ENCODE results near the gene SH3BP5.

Gene SH3BP5

GRCh38 chr3:15246186-15246585 lies 86.2 kb downstream of the SH3BP5 start:
- Histone ChIP-seq H3K4me3 (ENCODE audit: low read length) (no peak overlapping the region), H3K36me3 (ENCODE audit: insufficient read depth, low read length) (peaks cover 74% of the 10 kb centered on the region), H3K4me1 (ENCODE audit: insufficient read depth, low read length) (no peaks in the 10 kb centered on the region), H3K27me3 (ENCODE audit: insufficient read depth, low read length) (no peaks in the 10 kb centered on the region), H3K9me3 (ENCODE audit: low read length) (no peaks in the 10 kb centered on the region), H2AFZ (ENCODE audit: low read depth, low read length) (no peak overlapping the region)

GRCh38 chr3:15243822-15244482 lies 88.4 kb downstream of the SH3BP5 start:
- Histone ChIP-seq H2AFZ (ENCODE audit: low read depth, low read length) (no peak overlapping the region), H3K4me3 (ENCODE audit: low read length) (no peak overlapping the region), H3K9me3 (ENCODE audit: low read length) (no peaks in the 10 kb centered on the region), H3K27me3 (ENCODE audit: insufficient read depth, low read length) (no peaks in the 10 kb centered on the region), H3K36me3 (ENCODE audit: insufficient read depth, low read length) (peaks cover 84% of the 10 kb centered on the region), H3K4me1 (ENCODE audit: insufficient read depth, low read length) (no peaks in the 10 kb centered on the region)

- H3K36me3 ChIP-seq (ENCODE audit: insufficient read depth, low read length), result peaks cover 79% of the 10 kb centered on the region
- H3K27me3 ChIP-seq (ENCODE audit: insufficient read depth, low read length), result no peaks in the 10 kb centered on the region
- no peaks in the 10 kb centered on the region for H3K4me1 ChIP-seq (ENCODE audit: insufficient read depth, low read length)
- H2AFZ ChIP-seq (ENCODE audit: low read depth, low read length), result no peak overlapping the region
- no peaks in the 10 kb centered on the region for H3K9me3 ChIP-seq (ENCODE audit: low read length)
- H3K4me3 ChIP-seq (ENCODE audit: low read length), result no peak overlapping the region
These were observed 91.0 kb downstream of the SH3BP5 start for GRCh38 chr3:15241341-15241740.

- Histone ChIP-seq H3K27me3 (ENCODE audit: insufficient read depth, low read length) (no peaks in the 10 kb centered on the region), H3K36me3 (ENCODE audit: insufficient read depth, low read length) (peaks cover 64% of the 10 kb centered on the region), H3K4me1 (ENCODE audit: insufficient read depth, low read length) (no peaks in the 10 kb centered on the region), H2AFZ (ENCODE audit: low read depth, low read length) (no peak overlapping the region), H3K9me3 (ENCODE audit: low read length) (no peaks in the 10 kb centered on the region), H3K4me3 (ENCODE audit: low read length) (no peak overlapping the region)
These were observed 103.1 kb downstream of the SH3BP5 start for GRCh38 chr3:15229262-15229661.

GRCh38 chr3:15228147-15228546 lies 104.2 kb downstream of the SH3BP5 start:
- Histone ChIP-seq H3K4me3 (ENCODE audit: low read length) (no peak overlapping the region), H3K9me3 (ENCODE audit: low read length) (no peaks in the 10 kb centered on the region), H3K27me3 (ENCODE audit: insufficient read depth, low read length) (no peaks in the 10 kb centered on the region), H3K4me1 (ENCODE audit: insufficient read depth, low read length) (no peaks in the 10 kb centered on the region), H2AFZ (ENCODE audit: low read depth, low read length) (no peak overlapping the region), H3K36me3 (ENCODE audit: insufficient read depth, low read length) (peaks cover 64% of the 10 kb centered on the region)

- Histone ChIP-seq H2AFZ (ENCODE audit: low read depth, low read length) (no peak overlapping the region), H3K9me3 (ENCODE audit: low read length) (no peaks in the 10 kb centered on the region), H3K4me3 (ENCODE audit: low read length) (no peak overlapping the region), H3K36me3 (ENCODE audit: insufficient read depth, low read length) (peaks cover 72% of the 10 kb centered on the region), H3K4me1 (ENCODE audit: insufficient read depth, low read length) (no peaks in the 10 kb centered on the region), H3K27me3 (ENCODE audit: insufficient read depth, low read length) (no peaks in the 10 kb centered on the region)
These were observed 108.5 kb downstream of the SH3BP5 start for GRCh38 chr3:15223685-15224572.

- Histone ChIP-seq H3K27me3 (ENCODE audit: insufficient read depth, low read length) (no peaks in the 10 kb centered on the region), H3K36me3 (ENCODE audit: insufficient read depth, low read length) (peaks cover 76% of the 10 kb centered on the region), H3K9me3 (ENCODE audit: low read length) (no peaks in the 10 kb centered on the region), H2AFZ (ENCODE audit: low read depth, low read length) (no peak overlapping the region), H3K4me1 (ENCODE audit: insufficient read depth, low read length) (no peaks in the 10 kb centered on the region), H3K4me3 (ENCODE audit: low read length) (no peak overlapping the region)
These were observed 110.7 kb downstream of the SH3BP5 start for GRCh38 chr3:15221574-15222217.

- peaks cover 80% of the 10 kb centered on the region for H3K36me3 ChIP-seq (ENCODE audit: insufficient read depth, low read length)
- no peaks in the 10 kb centered on the region for H3K9me3 ChIP-seq (ENCODE audit: low read length)
- no peak overlapping the region for H3K4me3 ChIP-seq (ENCODE audit: low read length)
- no peaks in the 10 kb centered on the region for H3K4me1 ChIP-seq (ENCODE audit: insufficient read depth, low read length)
- H3K27me3 ChIP-seq (ENCODE audit: insufficient read depth, low read length), result no peaks in the 10 kb centered on the region
- no peak overlapping the region for H2AFZ ChIP-seq (ENCODE audit: low read depth, low read length)
These were observed 111.7 kb downstream of the SH3BP5 start for GRCh38 chr3:15220661-15221060.

GRCh38 chr3:15220056-15220455 lies 112.3 kb downstream of the SH3BP5 start:
- Histone ChIP-seq H3K9me3 (ENCODE audit: low read length) (no peaks in the 10 kb centered on the region), H3K4me1 (ENCODE audit: insufficient read depth, low read length) (no peaks in the 10 kb centered on the region), H3K36me3 (ENCODE audit: insufficient read depth, low read length) (peaks cover 80% of the 10 kb centered on the region), H2AFZ (ENCODE audit: low read depth, low read length) (no peak overlapping the region), H3K27me3 (ENCODE audit: insufficient read depth, low read length) (no peaks in the 10 kb centered on the region), H3K4me3 (ENCODE audit: low read length) (no peak overlapping the region)

- H3K27me3 ChIP-seq (ENCODE audit: insufficient read depth, low read length), result no peaks in the 10 kb centered on the region
These were observed 113.7 kb downstream of the SH3BP5 start for GRCh38 chr3:15218689-15219088.

GRCh38 chr3:15217841-15218267 lies 114.5 kb downstream of the SH3BP5 start:
- no peaks in the 10 kb centered on the region for H3K27me3 ChIP-seq (ENCODE audit: insufficient read depth, low read length)
- H3K4me1 ChIP-seq (ENCODE audit: insufficient read depth, low read length), result no peaks in the 10 kb centered on the region
- H3K9me3 ChIP-seq (ENCODE audit: low read length), result no peaks in the 10 kb centered on the region
- H3K4me3 ChIP-seq (ENCODE audit: low read length), result no peak overlapping the region
- H3K36me3 ChIP-seq (ENCODE audit: insufficient read depth, low read length), result peaks cover 80% of the 10 kb centered on the region
- no peak overlapping the region for H2AFZ ChIP-seq (ENCODE audit: low read depth, low read length)

More at GRCh38 chr3:15218689-15219088, 113.7 kb downstream of the SH3BP5 start:
- Histone ChIP-seq H2AFZ (ENCODE audit: low read depth, low read length) (no peak overlapping the region), H3K36me3 (ENCODE audit: insufficient read depth, low read length) (peaks cover 81% of the 10 kb centered on the region), H3K4me3 (ENCODE audit: low read length) (no peak overlapping the region), H3K4me1 (ENCODE audit: insufficient read depth, low read length) (no peaks in the 10 kb centered on the region), H3K9me3 (ENCODE audit: low read length) (no peaks in the 10 kb centered on the region)

GRCh38 chr3:15217011-15217671 lies 115.2 kb downstream of the SH3BP5 start:
- no peaks in the 10 kb centered on the region for H3K9me3 ChIP-seq (ENCODE audit: low read length)
- no peaks in the 10 kb centered on the region for H3K27me3 ChIP-seq (ENCODE audit: insufficient read depth, low read length)
- H3K4me1 ChIP-seq (ENCODE audit: insufficient read depth, low read length), result no peaks in the 10 kb centered on the region
- H2AFZ ChIP-seq (ENCODE audit: low read depth, low read length), result no peak overlapping the region
- H3K4me3 ChIP-seq (ENCODE audit: low read length), result no peak overlapping the region
- H3K36me3 ChIP-seq (ENCODE audit: insufficient read depth, low read length), result peaks cover 82% of the 10 kb centered on the region

GRCh38 chr3:15216501-15216900 lies 115.9 kb downstream of the SH3BP5 start:
- Histone ChIP-seq H3K27me3 (ENCODE audit: insufficient read depth, low read length) (no peaks in the 10 kb centered on the region), H3K4me3 (ENCODE audit: low read length) (no peak overlapping the region), H3K4me1 (ENCODE audit: insufficient read depth, low read length) (no peaks in the 10 kb centered on the region), H2AFZ (ENCODE audit: low read depth, low read length) (no peak overlapping the region), H3K9me3 (ENCODE audit: low read length) (no peaks in the 10 kb centered on the region), H3K36me3 (ENCODE audit: insufficient read depth, low read length) (peaks cover 78% of the 10 kb centered on the region)

Data from neuron (in vitro differentiated cells).